Small intestine (tissue), 7 donors: ENCODE measurements around the gene ERVK3-1. TPM values are rescaled to one million over a fixed set of nuclear protein-coding genes. Genes with fewer than 3 reads are reported as not detected.
"Not testable (repeated sequence)": the region's sequence is repeated elsewhere in the genome, so short reads cannot be mapped to it uniquely, and the experiment has no call there.

Source experiments
- DNase-seq, 2 donors: peaks; one replicate each; pipeline versions ENCODE4 v3.0.0 to v3.0.0-alpha.2; 2013
- FAIRE-seq: peaks from 2 replicates; lab custom pipeline; 2012; peaks lifted over from hg19 to GRCh38; lab: Jason Lieb, UNC
- H3K27ac ChIP-seq, 3 donors: one replicate each; pipeline ENCODE4 v1.5.1; 2013; ENCODE audit warnings: low read length in 2 of 3, mild to moderate bottlenecking in 2 of 3, control low read depth in 1 of 3, inconsistent platforms in 1 of 3, low read depth in 1 of 3, moderate library complexity in 1 of 3
- H3K27me3 ChIP-seq, 3 donors: one replicate each; pipeline ENCODE4 v1.6.1; 2013; ENCODE audit warnings: low read length in 3 of 3, inconsistent platforms in 1 of 3; ENCODE audit not compliant: control insufficient read depth in 3 of 3, insufficient read depth in 3 of 3
- H3K36me3 ChIP-seq, 3 donors: one replicate each; pipeline ENCODE4 v1.6.1; 2013; ENCODE audit warnings: low read length in 3 of 3, inconsistent platforms in 1 of 3, low read depth in 1 of 3, mild to moderate bottlenecking in 1 of 3, moderate library complexity in 1 of 3; ENCODE audit not compliant: control insufficient read depth in 3 of 3, insufficient read depth in 2 of 3
- H3K4me1 ChIP-seq, 3 donors: one replicate each; pipeline ENCODE4 v1.6.1; 2013; ENCODE audit warnings: low read length in 2 of 3, inconsistent platforms in 1 of 3, low read depth in 1 of 3, mild to moderate bottlenecking in 1 of 3, moderate library complexity in 1 of 3; ENCODE audit not compliant: control insufficient read depth in 3 of 3, insufficient read depth in 2 of 3
- H3K4me3 ChIP-seq, 3 donors: one replicate each; pipeline ENCODE4 v1.5.1; 2013; ENCODE audit warnings: low read length in 3 of 3, control low read depth in 1 of 3, inconsistent platforms in 1 of 3, low read depth in 1 of 3, mild to moderate bottlenecking in 1 of 3, moderate library complexity in 1 of 3
- H3K9me3 ChIP-seq, 2 donors: one replicate each; pipeline ENCODE4 v1.6.1; 2013; ENCODE audit warnings: low read depth in 1 of 2, low read length in 1 of 2; ENCODE audit not compliant: control insufficient read depth in 2 of 2, insufficient read depth in 1 of 2
- WGBS, 3 donors: extraction: QIAGEN DNeasy Blood & Tissue Kit; methylation state at CpG; one replicate each; pipeline ENCODE4 v1.1.7; 2013; 5-methylcytosine and 5-hydroxymethylcytosine counted together
- polyA plus RNA-seq, 4 donors: library from polyadenylated mRNA; stranded (reverse) in 3 of 4; unstranded in 1 of 4; fragments of 200-250 nt in 3 of 4; fragments of 120-200 nt in 1 of 4; gene quantifications; one replicate each; pipeline versions ENCODE4 v1.2.1 to v1.2.3, GENCODE V29; 2013
- donor health status: healthy with polysubstance abuse.
- donor health status: control.
- donor health status: control.
- donor health status: Bipolar disorder and iron deficiency.
- donor health status: healthy.

The ERVK3-1 gene
- polyA plus RNA-seq, 4 donors, result 34.8 to 53.9 (median 51.6) TPM

GRCh38 chr19:58305932-58306323 is 751 bp downstream of the ERVK3-1 start:
- Histone ChIP-seq H3K4me1 (peaks cover 0 to 16% (median 7%) of the 10 kb centered on the region in 3 donors), H3K4me3 (peak overlapping the region; percentile 73 to 92 (median 81)), H3K9me3 (peaks cover 0 to 3% of the 10 kb centered on the region in 2 donors), H3K27me3 (no peaks in the 10 kb centered on the region), H3K27ac (peak overlapping the region; percentile 82 to 98 (median 91)), H3K36me3 (peaks cover 3 to 17% (median 14%) of the 10 kb centered on the region in 3 donors)
- FAIRE-seq, result no peak
- DNase-seq, result peak; percentile 66 to 76
- WGBS, 3 donors, result 17 to 31% (median 25%) methylated on average over 12 of the region's 12 CpGs

GRCh38 chr19:58307736-58308135 is 2.6 kb downstream of the ERVK3-1 start:
- Histone ChIP-seq H3K4me1 (peaks cover 0 to 16% (median 7%) of the 10 kb centered on the region in 3 donors), H3K4me3 (no peak overlapping the region), H3K27ac (no peak overlapping the region), H3K36me3 (peaks cover 3 to 28% (median 22%) of the 10 kb centered on the region in 3 donors), H3K9me3 (peaks cover 0 to 20% of the 10 kb centered on the region in 2 donors), H3K27me3 (no peaks in the 10 kb centered on the region)
- DNase-seq (no peak), FAIRE-seq (no peak)
- 85 to 97% (median 95%) methylated on average over 4 of the region's 4 CpGs for WGBS, 3 donors

- not testable (repeated sequence) for FAIRE-seq, H3K27me3 ChIP-seq, H3K27ac ChIP-seq, DNase-seq, H3K4me3 ChIP-seq
- WGBS, 3 donors, result 73 to 99% (median 94%) methylated on average over 13 of the region's 13 CpGs
- H3K9me3 ChIP-seq, result peaks cover 0 to 25% of the 10 kb centered on the region in 2 donors
- H3K36me3 ChIP-seq, result peaks cover 12 to 49% (median 35%) of the 10 kb centered on the region in 3 donors
- H3K4me1 ChIP-seq, result peaks cover 0 to 11% (median 7%) of the 10 kb centered on the region in 3 donors
Measured at GRCh38 chr19:58310685-58311084, 5.5 kb downstream of the ERVK3-1 start.

GRCh38 chr19:58311345-58311865 is 6.2 kb downstream of the ERVK3-1 start:
- H3K27ac ChIP-seq, result no peak overlapping the region
- no peaks in the 10 kb centered on the region for H3K27me3 ChIP-seq
- no peak overlapping the region for H3K4me3 ChIP-seq
- peaks cover 0 to 25% of the 10 kb centered on the region in 2 donors for H3K9me3 ChIP-seq
- FAIRE-seq (no peak), DNase-seq (no peak)
- peaks cover 0 to 9% (median 7%) of the 10 kb centered on the region in 3 donors for H3K4me1 ChIP-seq
- 91 to 97% (median 96%) methylated on average over 7 of the region's 7 CpGs for WGBS, 3 donors
- H3K36me3 ChIP-seq, result peaks cover 12 to 56% (median 34%) of the 10 kb centered on the region in 3 donors

GRCh38 chr19:58315580-58315979 is 10.4 kb downstream of the ERVK3-1 start:
- FAIRE-seq (no peak), DNase-seq (no peak)
- H3K36me3 ChIP-seq, result peaks cover 9 to 58% (median 21%) of the 10 kb centered on the region in 3 donors
- no peaks in the 10 kb centered on the region for H3K4me1 ChIP-seq
- no peaks in the 10 kb centered on the region for H3K27me3 ChIP-seq
- 97 to 100% (median 99%) methylated on average over 2 of the region's 2 CpGs for WGBS, 3 donors
- no peak overlapping the region for H3K27ac ChIP-seq
- no peak overlapping the region for H3K4me3 ChIP-seq
- H3K9me3 ChIP-seq, result peaks cover 0 to 29% of the 10 kb centered on the region in 2 donors

GRCh38 chr19:58317476-58318072 is 12.4 kb downstream of the ERVK3-1 start:
- Histone ChIP-seq H3K9me3 (peaks cover 0 to 11% of the 10 kb centered on the region in 2 donors), H3K4me3 (no peak overlapping the region), H3K27ac (no peak overlapping the region), H3K27me3 (no peaks in the 10 kb centered on the region), H3K36me3 (peaks cover 9 to 42% (median 15%) of the 10 kb centered on the region in 3 donors), H3K4me1 (no peaks in the 10 kb centered on the region)
- no peak for FAIRE-seq
- DNase-seq, result peak in 1 of 2 donors; percentile 49
- WGBS, 3 donors, result 67 to 75% (median 73%) methylated on average over 7 of the region's 7 CpGs

GRCh38 chr19:58318297-58318696 is 13.1 kb downstream of the ERVK3-1 start:
- H3K9me3 ChIP-seq, result peaks cover 0 to 8% of the 10 kb centered on the region in 2 donors
- FAIRE-seq (no peak), DNase-seq (no peak)
- H3K27me3 ChIP-seq, result no peaks in the 10 kb centered on the region
- H3K36me3 ChIP-seq, result peaks cover 9 to 38% (median 11%) of the 10 kb centered on the region in 3 donors
- no peak overlapping the region for H3K27ac ChIP-seq
- H3K4me3 ChIP-seq, result no peak overlapping the region
- 82 to 88% (median 86%) methylated on average over 4 of the region's 4 CpGs for WGBS, 3 donors
- no peaks in the 10 kb centered on the region for H3K4me1 ChIP-seq

GRCh38 chr19:58319241-58319640 is 14.1 kb downstream of the ERVK3-1 start:
- DNase-seq (no peak), FAIRE-seq (no peak)
- H3K9me3 ChIP-seq, result peaks cover 0 to 8% of the 10 kb centered on the region in 2 donors
- 95 to 96% (median 95%) methylated on average over 10 of the region's 10 CpGs for WGBS, 3 donors
- no peak overlapping the region for H3K27ac ChIP-seq
- no peaks in the 10 kb centered on the region for H3K4me1 ChIP-seq
- no peaks in the 10 kb centered on the region for H3K27me3 ChIP-seq
- peaks cover 4 to 34% (median 5%) of the 10 kb centered on the region in 3 donors for H3K36me3 ChIP-seq
- no peak overlapping the region for H3K4me3 ChIP-seq
